Activated T-cell treated with anti-CD3 and anti-CD28 coated beads for 4 hours (primary cell): ENCODE measurements around the gene RXRG.
"Not testable (repeated sequence)": the region's sequence is repeated elsewhere in the genome, so short reads cannot be mapped to it uniquely, and the experiment has no call there.

Experiments used
- DNase-seq: peaks from one replicate; pipeline ENCODE4 v3.0.0-alpha.2; 2020

Gene RXRG

GRCh38 chr1:165444897-165445370, at the start of gene RXRG:
TSS of gene RXRG (minus strand) at chr1:165445126. CDS start at chr1:165444893, 233 bp downstream.
- DNase-seq: no peak

- no peak for DNase-seq
Observed at GRCh38 chr1:165492845-165493373, 48.0 kb upstream of the RXRG start.

- no peak for DNase-seq
Observed at GRCh38 chr1:165490175-165490574, 45.2 kb upstream of the RXRG start.

- DNase-seq: no peak
Observed at GRCh38 chr1:165487921-165488320, 43.0 kb upstream of the RXRG start.

- no peak for DNase-seq
Observed at GRCh38 chr1:165486663-165487062, 41.7 kb upstream of the RXRG start.

- no peak for DNase-seq
Observed at GRCh38 chr1:165485716-165486115, 40.8 kb upstream of the RXRG start.

GRCh38 chr1:165484532-165484931, 39.6 kb upstream of the RXRG start:
- DNase-seq: no peak

GRCh38 chr1:165483412-165483811, 38.5 kb upstream of the RXRG start:
- DNase-seq: no peak

GRCh38 chr1:165481820-165482532, 37.0 kb upstream of the RXRG start:
- DNase-seq: no peak

- no peak for DNase-seq
Observed at GRCh38 chr1:165476776-165477175, 31.9 kb upstream of the RXRG start.

GRCh38 chr1:165474196-165474595, 29.3 kb upstream of the RXRG start:
- no peak for DNase-seq

- no peak for DNase-seq
Observed at GRCh38 chr1:165473081-165473480, 28.2 kb upstream of the RXRG start.

GRCh38 chr1:165468726-165469249, 23.9 kb upstream of the RXRG start:
- no peak for DNase-seq

GRCh38 chr1:165468253-165468652, 23.3 kb upstream of the RXRG start:
- DNase-seq: no peak

GRCh38 chr1:165467706-165468105, 22.8 kb upstream of the RXRG start:
- DNase-seq: no peak

- no peak for DNase-seq
Observed at GRCh38 chr1:165463978-165464377, 19.1 kb upstream of the RXRG start.

- DNase-seq: not testable (repeated sequence)
Observed at GRCh38 chr1:165459683-165460082, 14.8 kb upstream of the RXRG start.

- no peak for DNase-seq
Observed at GRCh38 chr1:165456861-165457260, 11.9 kb upstream of the RXRG start.

GRCh38 chr1:165456114-165456513, 11.2 kb upstream of the RXRG start:
- DNase-seq: no peak

- no peak for DNase-seq
Observed at GRCh38 chr1:165455111-165455510, 10.2 kb upstream of the RXRG start.

- no peak for DNase-seq
Observed at GRCh38 chr1:165454091-165454610, 9.2 kb upstream of the RXRG start.

- no peak for DNase-seq
Observed at GRCh38 chr1:165452336-165453130, 7.6 kb upstream of the RXRG start.

GRCh38 chr1:165451691-165452090, 6.8 kb upstream of the RXRG start:
- DNase-seq: no peak
